ENCODE data around the gene ITGA11.

The ITGA11 gene

DNA sequence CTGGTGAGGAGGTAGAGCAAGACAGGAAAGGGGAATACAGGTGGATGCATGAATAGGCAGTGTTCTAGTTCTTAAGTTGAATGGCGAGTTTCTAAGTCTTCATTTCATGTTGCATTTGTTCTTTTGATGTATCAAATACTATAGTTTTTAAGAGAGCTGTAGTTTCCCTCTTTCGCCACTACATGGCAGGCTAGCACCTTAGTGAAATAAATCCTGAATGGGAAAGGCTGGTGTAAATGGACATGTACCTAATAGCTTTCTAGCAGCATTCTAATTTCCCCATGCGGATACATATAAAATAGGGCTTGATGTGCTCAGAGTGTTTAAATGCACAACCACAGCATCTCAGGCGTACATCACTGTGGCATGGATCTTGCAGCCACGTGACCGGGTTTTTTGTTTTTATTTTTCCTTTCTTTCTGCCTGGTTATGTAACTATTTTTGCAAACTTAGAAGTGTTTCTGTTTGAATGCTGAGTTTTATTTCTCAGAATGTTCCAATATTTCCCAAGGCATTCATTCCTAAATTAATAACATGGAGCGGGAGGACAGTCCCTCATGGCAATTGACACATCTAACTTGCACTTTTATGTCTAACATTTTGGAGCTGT lies 178.9 kb downstream of the ITGA11 start:
- DNase-seq: peak in 2 of 4 experiments; percentile 4 to 5

DNA sequence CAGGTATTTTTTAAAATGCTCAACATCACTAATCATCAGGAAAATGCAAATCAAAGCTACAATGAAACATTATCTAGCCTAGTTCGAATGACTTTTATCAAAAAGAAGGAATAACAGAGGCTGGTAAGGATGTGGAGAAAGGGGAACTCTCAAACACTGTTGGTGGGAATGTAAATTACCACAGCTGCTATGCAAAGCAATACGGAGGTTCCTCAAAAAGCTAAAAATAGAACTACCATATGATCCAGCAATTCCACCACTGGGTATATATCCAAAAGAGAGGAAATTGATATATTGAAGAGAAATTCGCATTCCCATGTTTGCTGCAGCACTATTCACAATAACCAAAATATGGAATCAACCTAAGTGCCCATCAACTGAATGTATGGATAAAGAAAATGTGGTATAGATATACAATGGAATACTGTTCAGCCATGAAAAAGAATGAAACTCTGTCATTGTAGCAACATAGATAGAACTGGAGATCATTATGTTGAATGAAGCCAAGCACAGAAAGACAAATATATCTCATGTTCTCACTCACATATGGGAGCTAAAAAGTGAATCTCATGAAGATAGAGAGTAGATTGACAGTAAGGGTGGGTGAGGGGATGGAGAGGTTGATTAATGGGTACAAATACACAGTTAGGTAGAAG lies 182.8 kb downstream of the ITGA11 start:
- no peak for DNase-seq

All from activated naive CD4-positive, alpha-beta T cell (primary cell).